Measurements from ENCODE around the gene TP53BP1. TPM values are rescaled to one million over a fixed set of nuclear protein-coding genes. Genes with fewer than 3 reads are reported as not detected.

The TP53BP1 gene
- polyA plus RNA-seq, 1 donor from 2014 or later = 98.7 TPM

GRCh38 chr15:43524254-43524845 lies 31.4 kb upstream of the TP53BP1 start:
- Histone ChIP-seq H3K79me2 (replicated peaks; ENCODE audit: insufficient read depth, low read length) (peaks cover 8% of the 10 kb centered on the region), H3K36me3 (ENCODE audit: insufficient read depth, low read length) (peaks cover 33% of the 10 kb centered on the region), H3K9ac (ENCODE audit: low read length) (no peak overlapping the region), H3K4me2 (ENCODE audit: low read length) (no peak overlapping the region), H4K20me1 (ENCODE audit: insufficient read depth) (no peaks in the 10 kb centered on the region), H2AFZ (ENCODE audit: low read depth, low read length) (no peak overlapping the region), H3K9me2 (ENCODE audit: insufficient read depth, low read length) (no peaks in the 10 kb centered on the region), H3K4me3 (ENCODE audit: low read length) (no peak overlapping the region), H3K27me3 (ENCODE audit: insufficient read depth, low read depth, low read length) (no peaks in the 10 kb centered on the region), H3K9me3 (ENCODE audit: low read length) (peaks cover 8% of the 10 kb centered on the region), H3K27ac (ENCODE audit: low read length) (no peak overlapping the region), H3F3A (ENCODE audit: insufficient read depth, low read length, poor library complexity, severe bottlenecking) (no peaks in the 10 kb centered on the region)
- no peak for TF ChIP-seq RAD21 (conservative IDR thresholded peaks at IDR 0.05)
- no peak for TF ChIP-seq SMC3 (conservative IDR thresholded peaks at IDR 0.05; ENCODE audit: poor library complexity)
- TF ChIP-seq POLR2AphosphoS5 (IDR thresholded peaks at IDR 0.05) = no peak
- TF ChIP-seq REST (IDR thresholded peaks at IDR 0.05; ENCODE audit: borderline replicate concordance) = no peak
- no peak for TF ChIP-seq TAF1 (IDR thresholded peaks at IDR 0.05; ENCODE audit: low read depth)
- no peak for TF ChIP-seq CTCF (IDR thresholded peaks at IDR 0.05; ENCODE audit: poor library complexity, severe bottlenecking)
- TF ChIP-seq MXI1 (conservative IDR thresholded peaks at IDR 0.05; ENCODE audit: poor library complexity, severe bottlenecking) = no peak
- TF ChIP-seq EP300 (conservative IDR thresholded peaks at IDR 0.05; ENCODE audit: poor library complexity, severe bottlenecking) = no peak
- TF ChIP-seq EZH2 (IDR thresholded peaks at IDR 0.05; ENCODE audit: borderline replicate concordance, insufficient read depth, low read length, poor library complexity, severe bottlenecking) = no peak

- Histone ChIP-seq H3K4me2 (ENCODE audit: low read length) (no peak overlapping the region), H3K36me3 (ENCODE audit: insufficient read depth, low read length) (peaks cover 33% of the 10 kb centered on the region), H4K20me1 (ENCODE audit: insufficient read depth) (no peaks in the 10 kb centered on the region), H3F3A (ENCODE audit: insufficient read depth, low read length, poor library complexity, severe bottlenecking) (no peaks in the 10 kb centered on the region), H3K27ac (ENCODE audit: low read length) (no peak overlapping the region), H3K27me3 (ENCODE audit: insufficient read depth, low read depth, low read length) (no peaks in the 10 kb centered on the region), H3K79me2 (replicated peaks; ENCODE audit: insufficient read depth, low read length) (peaks cover 15% of the 10 kb centered on the region), H3K4me3 (ENCODE audit: low read length) (no peak overlapping the region), H3K9me2 (ENCODE audit: insufficient read depth, low read length) (no peaks in the 10 kb centered on the region), H2AFZ (ENCODE audit: low read depth, low read length) (no peak overlapping the region), H3K9ac (ENCODE audit: low read length) (no peak overlapping the region), H3K9me3 (ENCODE audit: low read length) (peaks cover 8% of the 10 kb centered on the region)
- TF ChIP-seq EP300 (conservative IDR thresholded peaks at IDR 0.05; ENCODE audit: poor library complexity, severe bottlenecking) (no peak), RAD21 (conservative IDR thresholded peaks at IDR 0.05) (no peak), MXI1 (conservative IDR thresholded peaks at IDR 0.05; ENCODE audit: poor library complexity, severe bottlenecking) (no peak), REST (IDR thresholded peaks at IDR 0.05; ENCODE audit: borderline replicate concordance) (no peak), TAF1 (IDR thresholded peaks at IDR 0.05; ENCODE audit: low read depth) (no peak), SMC3 (conservative IDR thresholded peaks at IDR 0.05; ENCODE audit: poor library complexity) (no peak), POLR2AphosphoS5 (IDR thresholded peaks at IDR 0.05) (no peak), EZH2 (IDR thresholded peaks at IDR 0.05; ENCODE audit: borderline replicate concordance, insufficient read depth, low read length, poor library complexity, severe bottlenecking) (no peak), CTCF (IDR thresholded peaks at IDR 0.05; ENCODE audit: poor library complexity, severe bottlenecking) (no peak)
These were observed 30.7 kb upstream of the TP53BP1 start for GRCh38 chr15:43523646-43524045.

Data from neural cell (in vitro differentiated cells).